Measurements from ENCODE around the gene TRPM3. TPM values are rescaled to one million over a fixed set of nuclear protein-coding genes. Genes with fewer than 3 reads are reported as not detected.

The TRPM3 gene
- total and polyA plus RNA-seq, 9 of the 15 experiments (the other 6 are each of a cell fraction or from before 2014, with no cell fraction given): 0.04 TPM; not detected in 8

GRCh38 chr9:70607926-70608325 lies 513.5 kb downstream of the TRPM3 start (continued):
- TF ChIP-seq MGA (IDR thresholded peaks at IDR 0.05) (peak; percentile 70; the same call in 1 of the 2 replicates), RFX7 (CRISPR knock-in tag; IDR thresholded peaks at IDR 0.05) (no peak), MYC (IDR thresholded peaks at IDR 0.05; ENCODE audit: low read depth, low read length) (peak; percentile 83), MYC (CRISPR knock-in tag; IDR thresholded peaks at IDR 0.05; ENCODE audit: borderline replicate concordance, low read depth) (no peak), SPI1 (IDR thresholded peaks at IDR 0.05; ENCODE audit: borderline replicate concordance, low read depth, low read length) (peak; percentile 99), ZBTB11 (CRISPR knock-in tag; IDR thresholded peaks at IDR 0.05) (peak in 1 of 3 experiments; percentile 31; a peak in 1 of 6 replicates), FOS (IDR thresholded peaks at IDR 0.05; ENCODE audit: extremely low read depth, insufficient read length) (no peak), TFE3 (CRISPR knock-in tag; IDR thresholded peaks at IDR 0.05) (no peak), ZNF143 (CRISPR knock-in tag; IDR thresholded peaks at IDR 0.05) (no peak), RFX5 (IDR thresholded peaks at IDR 0.05; ENCODE audit: low read depth, low read length) (no peak), CAMTA2 (CRISPR knock-in tag; conservative IDR thresholded peaks at IDR 0.05) (no peak), NFIC (IDR thresholded peaks at IDR 0.05) (peak; percentile 77)

Measured in K562 (cell line).